Measurements from ENCODE around the gene ANKRD52.
A peak's percentile ranks its signal among the peaks of the same experiment; 100 is the strongest.

The ANKRD52 gene

DNA sequence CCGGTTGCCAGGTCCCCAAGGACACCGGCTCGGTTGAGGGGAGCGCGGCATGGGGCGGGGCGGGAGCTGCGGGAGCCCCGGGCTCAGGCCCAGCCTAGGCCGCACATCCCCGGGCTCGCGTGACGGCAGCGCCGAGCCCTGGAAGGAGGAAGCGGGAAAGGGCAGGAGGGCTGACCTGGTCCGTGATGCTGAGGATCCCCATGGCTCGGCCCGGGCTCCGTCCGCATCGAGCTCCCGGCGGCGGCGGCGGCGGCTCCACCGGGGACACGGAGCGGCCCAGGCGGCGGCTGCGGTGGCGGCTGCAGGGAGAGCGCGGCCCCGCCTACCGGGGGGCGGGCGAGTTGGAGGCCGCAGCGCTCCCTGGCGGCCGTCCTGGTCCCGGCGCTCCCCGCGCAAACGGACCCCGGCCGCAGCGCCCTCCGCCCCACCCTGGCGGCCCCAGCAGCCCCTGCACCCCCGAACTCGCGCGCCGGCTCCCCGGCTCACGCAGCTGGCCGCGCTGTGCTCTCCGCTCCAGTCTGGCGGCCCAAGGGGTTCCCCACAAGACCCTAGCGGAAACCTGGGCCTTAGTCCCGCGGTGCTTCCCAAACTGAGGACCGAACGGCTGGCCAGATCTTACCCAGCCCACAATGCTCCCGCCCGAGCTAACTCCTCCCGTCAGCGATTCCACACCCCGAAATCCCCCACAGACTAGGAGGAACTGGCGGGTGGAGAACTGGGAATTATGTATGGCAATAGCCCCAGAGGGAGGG lies at the start of gene ANKRD52:
TSS of gene ANKRD52 (minus strand) at position 317 of the 752 bp plus-strand sequence. CDS start at position 202, 115 bp downstream.
- H3K4me3 ChIP-seq (ENCODE audit: low read depth, low read length) = peak within 1 kb of the TSS; percentile 64
- peak within 1 kb of the TSS; percentile 96 for H3K27ac ChIP-seq
- no peaks in the 10 kb centered on the region for H3K27me3 ChIP-seq (ENCODE audit: insufficient read depth, low read depth, severe bottlenecking)
- H3K36me3 ChIP-seq = peaks cover 37% of the 10 kb centered on the region
- no peaks in the 10 kb centered on the region for H3K9me3 ChIP-seq (ENCODE audit: severe bottlenecking)
- TF ChIP-seq, protein P1, sequence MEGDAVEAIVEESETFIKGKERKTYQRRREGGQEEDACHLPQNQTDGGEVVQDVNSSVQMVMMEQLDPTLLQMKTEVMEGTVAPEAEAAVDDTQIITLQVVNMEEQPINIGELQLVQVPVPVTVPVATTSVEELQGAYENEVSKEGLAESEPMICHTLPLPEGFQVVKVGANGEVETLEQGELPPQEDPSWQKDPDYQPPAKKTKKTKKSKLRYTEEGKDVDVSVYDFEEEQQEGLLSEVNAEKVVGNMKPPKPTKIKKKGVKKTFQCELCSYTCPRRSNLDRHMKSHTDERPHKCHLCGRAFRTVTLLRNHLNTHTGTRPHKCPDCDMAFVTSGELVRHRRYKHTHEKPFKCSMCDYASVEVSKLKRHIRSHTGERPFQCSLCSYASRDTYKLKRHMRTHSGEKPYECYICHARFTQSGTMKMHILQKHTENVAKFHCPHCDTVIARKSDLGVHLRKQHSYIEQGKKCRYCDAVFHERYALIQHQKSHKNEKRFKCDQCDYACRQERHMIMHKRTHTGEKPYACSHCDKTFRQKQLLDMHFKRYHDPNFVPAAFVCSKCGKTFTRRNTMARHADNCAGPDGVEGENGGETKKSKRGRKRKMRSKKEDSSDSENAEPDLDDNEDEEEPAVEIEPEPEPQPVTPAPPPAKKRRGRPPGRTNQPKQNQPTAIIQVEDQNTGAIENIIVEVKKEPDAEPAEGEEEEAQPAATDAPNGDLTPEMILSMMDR (IDR thresholded peaks at IDR 0.05; ENCODE audit: low read depth, low read length) = peak; percentile 77
- peak; percentile 67 for DNase-seq

DNA sequence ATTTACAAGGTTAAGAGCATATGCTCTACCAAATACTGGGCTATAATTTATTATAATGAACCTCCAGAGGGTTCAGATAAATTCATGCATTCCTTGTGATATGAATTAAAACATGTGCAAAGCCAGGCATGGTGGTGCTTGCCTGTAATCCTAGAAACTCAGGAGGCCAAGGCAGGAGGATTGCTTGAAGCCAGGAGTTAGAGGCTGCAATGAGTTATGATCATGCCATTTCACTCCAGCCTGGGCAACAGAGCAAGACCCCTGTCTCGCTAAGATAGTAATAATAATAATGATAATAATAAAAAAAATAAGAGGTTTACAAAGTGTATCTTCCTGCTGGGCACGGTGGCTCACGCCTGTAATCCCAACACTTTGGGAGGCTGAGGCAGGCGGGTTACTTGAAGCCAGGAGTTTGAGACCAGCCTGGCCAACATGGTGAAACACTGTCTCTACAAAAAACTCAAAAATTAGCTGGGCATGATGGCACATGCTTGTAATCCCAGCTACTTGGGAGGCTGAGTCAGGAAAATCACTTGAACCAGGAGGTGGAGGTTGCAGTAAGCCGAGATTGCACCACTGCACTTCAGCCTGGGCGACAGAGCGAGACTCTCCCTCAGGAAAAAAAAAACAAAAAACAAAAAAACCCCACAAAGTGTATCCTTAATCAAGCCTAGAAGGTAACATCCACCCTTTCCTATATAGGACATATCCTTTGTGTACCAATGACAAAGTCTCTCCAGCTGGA lies 49.2 kb upstream of the ANKRD52 start:
- Histone ChIP-seq H3K4me3 (ENCODE audit: low read depth, low read length) (no peak overlapping the region), H3K27ac (no peak overlapping the region), H3K27me3 (ENCODE audit: insufficient read depth, low read depth, severe bottlenecking) (no peaks in the 10 kb centered on the region), H3K36me3 (peaks cover 56% of the 10 kb centered on the region), H3K9me3 (ENCODE audit: severe bottlenecking) (no peaks in the 10 kb centered on the region)
- DNase-seq = no peak
- TF ChIP-seq, protein P1 (IDR thresholded peaks at IDR 0.05; ENCODE audit: low read depth, low read length) = no peak

DNA sequence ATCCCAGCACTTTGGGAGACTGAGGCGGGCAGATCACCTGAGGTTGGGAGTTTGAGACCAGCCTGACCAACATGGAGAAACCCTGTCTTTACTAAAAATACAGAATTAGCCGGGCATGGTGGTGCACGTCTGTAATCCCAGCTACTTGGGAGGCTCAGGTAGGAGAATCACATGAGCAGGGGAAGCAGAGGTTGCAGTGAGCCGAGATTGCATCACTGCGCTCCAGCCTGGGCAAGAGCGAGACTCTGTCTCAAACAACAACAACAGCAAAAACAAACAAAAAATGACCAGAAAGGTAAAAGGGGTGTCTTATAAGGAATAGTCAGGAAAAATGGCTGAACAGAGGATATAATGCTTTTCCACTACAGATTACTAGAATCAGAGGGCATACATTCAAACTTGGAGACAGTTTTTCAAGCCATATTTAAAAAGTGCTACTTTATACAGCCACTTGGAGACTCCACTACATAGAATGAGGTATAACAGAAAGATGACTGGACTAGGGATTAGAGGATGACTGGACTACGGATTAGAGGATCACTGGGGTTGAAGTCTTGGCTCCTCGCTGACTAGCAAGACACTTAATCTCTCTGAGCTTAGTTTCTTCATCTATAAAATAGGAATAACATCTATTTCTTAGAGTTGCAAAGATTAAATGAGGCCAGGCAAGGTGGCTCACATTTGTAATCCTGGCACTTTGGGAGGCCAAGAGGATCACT lies 46.8 kb upstream of the ANKRD52 start:
- H3K36me3 ChIP-seq = peaks cover 44% of the 10 kb centered on the region
- H3K27ac ChIP-seq = peak overlapping the region; percentile 28
- TF ChIP-seq, protein P1 (IDR thresholded peaks at IDR 0.05; ENCODE audit: low read depth, low read length) = no peak
- H3K27me3 ChIP-seq (ENCODE audit: insufficient read depth, low read depth, severe bottlenecking) = no peaks in the 10 kb centered on the region
- DNase-seq = peak; percentile 26
- no peaks in the 10 kb centered on the region for H3K9me3 ChIP-seq (ENCODE audit: severe bottlenecking)
- no peak overlapping the region for H3K4me3 ChIP-seq (ENCODE audit: low read depth, low read length)

DNA sequence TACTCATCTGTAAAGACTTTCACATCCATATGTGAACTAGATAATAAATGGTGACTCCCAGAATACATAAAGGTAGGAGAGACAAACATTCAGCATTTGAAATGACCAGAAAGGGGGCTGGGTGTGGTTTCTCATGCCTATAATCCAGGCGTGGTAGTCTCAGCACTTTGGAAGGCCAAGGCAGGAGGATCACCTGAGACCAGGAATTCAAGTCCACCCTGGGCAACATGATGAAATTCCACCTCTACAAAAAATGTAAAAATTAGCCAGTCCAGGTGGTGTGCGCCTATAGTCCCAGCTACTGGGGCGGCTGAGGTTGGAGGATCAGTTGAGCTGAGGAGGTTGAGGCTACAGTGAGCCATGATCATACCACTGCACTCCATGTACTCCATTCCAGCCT lies 46.1 kb upstream of the ANKRD52 start:
- Histone ChIP-seq H3K36me3 (peaks cover 43% of the 10 kb centered on the region), H3K9me3 (ENCODE audit: severe bottlenecking) (no peaks in the 10 kb centered on the region), H3K4me3 (ENCODE audit: low read depth, low read length) (no peak overlapping the region), H3K27ac (no peak overlapping the region; the same call in 1 of the 2 replicates), H3K27me3 (ENCODE audit: insufficient read depth, low read depth, severe bottlenecking) (no peaks in the 10 kb centered on the region)
- no peak for DNase-seq
- TF ChIP-seq, protein P1 (IDR thresholded peaks at IDR 0.05; ENCODE audit: low read depth, low read length) = no peak

DNA sequence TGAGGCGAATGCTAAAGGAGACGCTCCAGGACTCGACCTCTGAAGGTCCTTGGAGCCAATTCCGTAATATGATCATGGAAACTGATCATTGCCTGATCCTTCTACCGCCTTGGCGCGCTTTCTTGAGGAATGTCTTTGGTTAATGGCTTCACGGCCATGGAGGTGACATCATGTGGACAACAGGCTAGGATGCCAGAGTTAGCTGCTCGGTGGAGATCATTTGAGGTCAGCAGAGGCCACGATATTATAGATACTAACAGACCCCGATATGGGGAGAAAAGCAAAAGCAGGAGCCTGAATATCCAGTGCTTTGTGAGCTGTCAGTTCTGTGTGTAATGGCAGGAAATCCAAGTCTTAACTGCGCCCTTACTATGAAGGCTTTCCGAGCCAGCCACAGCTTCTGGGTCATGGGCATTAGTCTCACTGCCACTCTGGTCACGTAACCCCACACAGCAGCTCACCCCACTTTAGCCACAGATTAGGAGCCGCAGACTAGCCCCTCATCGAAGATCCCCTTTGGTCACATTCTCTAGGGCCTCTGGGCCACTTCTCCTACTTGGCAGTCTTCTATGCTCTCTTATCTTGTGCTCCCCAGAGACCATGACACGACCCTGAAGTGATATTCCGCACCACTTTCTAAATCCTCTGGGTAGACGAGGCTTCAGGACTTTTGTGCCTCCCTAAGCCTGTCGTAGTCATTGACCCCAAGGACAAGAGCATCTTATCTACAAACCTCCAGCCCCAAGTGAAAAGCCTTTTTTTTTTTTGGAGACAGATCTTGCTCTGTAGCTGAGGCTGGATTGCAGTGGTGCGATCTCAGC lies 42.7 kb upstream of the ANKRD52 start:
- TF ChIP-seq, protein P1 (IDR thresholded peaks at IDR 0.05; ENCODE audit: low read depth, low read length) = no peak
- Histone ChIP-seq H3K4me3 (ENCODE audit: low read depth, low read length) (peak overlapping the region; percentile 71), H3K9me3 (ENCODE audit: severe bottlenecking) (no peaks in the 10 kb centered on the region), H3K36me3 (peaks cover 45% of the 10 kb centered on the region), H3K27ac (peak overlapping the region; percentile 77), H3K27me3 (ENCODE audit: insufficient read depth, low read depth, severe bottlenecking) (no peaks in the 10 kb centered on the region)
- DNase-seq = no peak
